Measurements from ENCODE around the gene ANXA1. TPM values are rescaled to one million over a fixed set of nuclear protein-coding genes. Genes with fewer than 3 reads are reported as not detected.

The ANXA1 gene
- total and polyA plus RNA-seq, 4 donors, result 55.9 to 225 (median 129) TPM

Other genes starting within 250 kb of the ANXA1 start
- gene ALDH1A1, start 198.8 kb upstream of the ANXA1 start, total RNA-seq, result 10 to 100 TPM; 26.4 to 74.5 TPM
- gene ALDH1A1, start 198.8 kb upstream of the ANXA1 start, polyA plus RNA-seq (ENCODE audit: insufficient read length in 2 of 2), result 10 to 100 TPM in 1 of 2 donors, 1 to 10 TPM in 1; 7.2 to 10.6 TPM